Effector CD8-positive, alpha-beta T cell (primary cell): ENCODE results near the gene MSRB3.

Experiments
- DNase-seq: peaks from one replicate; lab custom pipeline; 2025; lab: John Stamatoyannopoulos, UW

MSRB3 gene

DNA sequence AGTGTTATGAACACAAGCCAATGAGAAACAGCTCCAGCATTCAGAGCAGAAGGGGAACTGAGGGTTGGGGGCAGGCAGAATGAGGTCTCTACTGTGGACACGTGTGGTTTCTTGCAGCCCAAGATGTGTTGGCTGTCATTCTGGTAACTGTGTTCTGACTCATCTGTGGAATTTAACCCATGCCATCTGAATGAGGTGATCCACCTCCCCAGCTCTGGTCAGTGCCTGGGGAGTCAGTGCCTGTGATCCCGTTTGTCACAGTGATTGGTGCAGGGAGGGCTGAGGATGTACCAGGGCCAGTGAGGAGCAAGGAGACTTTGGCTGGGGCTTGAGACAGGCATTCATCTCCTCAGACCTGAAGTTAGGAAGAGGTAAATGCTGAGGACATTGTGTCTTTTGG lies 216.8 kb downstream of the MSRB3 start:
- DNase-seq = no peak

DNA sequence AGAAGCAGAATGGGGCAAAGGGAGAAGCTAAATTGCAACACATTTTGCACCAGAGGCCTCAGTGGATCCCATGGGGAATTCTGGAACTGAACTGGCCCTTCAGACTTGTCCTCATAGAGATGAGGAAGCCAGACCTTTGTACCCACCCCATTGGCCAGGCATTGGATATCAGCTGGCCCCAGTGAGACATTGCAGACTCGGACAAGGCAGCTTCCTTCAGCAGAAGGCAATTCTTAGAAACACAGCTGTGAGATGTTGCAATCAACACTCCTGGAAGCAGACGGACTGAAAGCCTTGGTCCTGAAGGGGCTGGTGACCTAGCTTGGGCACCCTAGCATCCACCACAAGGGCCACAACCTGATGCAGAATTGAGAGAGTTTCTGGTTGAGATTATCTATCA lies 218.1 kb downstream of the MSRB3 start:
- DNase-seq = no peak

DNA sequence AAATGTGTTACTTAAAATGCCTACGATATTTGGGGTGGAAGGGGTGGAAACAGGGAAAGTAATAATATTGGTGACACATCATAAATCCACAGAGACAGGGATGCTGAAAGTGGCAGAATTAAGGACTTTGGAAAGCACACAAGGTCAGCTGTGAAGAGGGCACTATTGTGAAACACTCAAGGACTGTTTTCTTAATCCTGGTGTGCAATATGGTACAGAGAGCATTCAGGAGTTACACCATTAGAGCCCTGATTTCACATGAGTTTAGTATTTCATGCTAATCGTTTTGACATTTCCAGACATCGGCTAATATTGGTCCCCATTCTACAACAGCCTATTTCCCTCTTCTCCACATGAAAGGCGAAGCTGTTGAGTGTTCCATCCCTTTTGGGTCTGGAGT lies 219.2 kb downstream of the MSRB3 start:
- DNase-seq = no peak

DNA sequence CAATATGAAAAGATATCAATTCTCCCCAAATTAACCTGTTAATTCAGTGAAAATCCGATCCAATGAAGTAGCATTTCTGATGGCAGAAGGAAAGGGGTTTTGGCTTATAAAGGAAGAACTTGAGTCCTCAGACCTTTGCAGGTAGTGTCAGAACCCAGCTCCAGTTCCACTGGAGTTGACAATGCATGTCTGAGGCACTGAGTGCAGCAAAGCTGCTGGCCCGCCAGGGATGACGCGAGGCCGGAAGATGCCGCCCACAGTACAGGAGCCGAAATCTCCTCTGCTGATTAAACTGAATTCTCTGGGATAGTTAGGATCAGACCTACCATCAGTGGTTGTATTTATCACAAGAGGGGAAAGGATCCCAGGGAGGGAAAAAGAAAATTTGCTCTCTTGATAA lies 220.7 kb downstream of the MSRB3 start:
- no peak for DNase-seq

DNA sequence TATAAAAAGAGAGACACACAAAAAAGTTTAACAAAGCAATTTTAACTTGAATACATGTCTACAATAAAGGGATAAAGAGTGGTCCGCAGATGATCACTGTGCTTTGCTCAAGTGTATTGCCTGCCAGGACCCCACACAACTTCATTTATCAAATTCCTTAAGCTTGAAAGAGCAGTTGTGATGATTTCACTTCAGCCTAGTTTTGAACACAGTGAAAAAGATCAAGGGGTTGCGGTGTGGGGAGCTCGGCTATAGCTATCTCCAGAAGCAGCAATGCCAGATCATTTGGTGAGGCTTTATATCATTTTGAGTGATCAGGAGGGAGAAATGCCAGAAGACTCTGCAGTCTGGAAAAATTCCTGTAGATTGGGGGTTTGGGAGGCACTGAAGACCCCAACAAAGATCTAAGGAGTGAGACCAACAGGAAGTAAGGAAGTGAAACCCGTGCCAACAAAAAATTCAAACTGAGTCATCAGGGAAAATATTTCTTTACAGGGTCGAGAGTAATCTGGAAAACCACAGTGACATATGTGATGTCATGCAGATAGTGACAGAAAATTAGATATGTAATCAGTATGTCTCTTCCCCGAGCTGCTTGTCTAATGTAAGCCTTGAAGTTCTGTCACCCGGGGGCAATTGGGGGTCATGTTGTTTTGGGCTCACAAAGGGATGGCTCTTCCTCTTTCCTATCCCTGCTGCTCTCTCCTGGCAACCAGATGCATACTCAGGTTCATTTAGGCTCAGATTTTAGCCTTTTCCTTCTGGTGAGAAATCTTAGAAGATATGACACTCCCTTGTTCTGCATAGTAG lies 221.8 kb downstream of the MSRB3 start:
- DNase-seq = no peak

DNA sequence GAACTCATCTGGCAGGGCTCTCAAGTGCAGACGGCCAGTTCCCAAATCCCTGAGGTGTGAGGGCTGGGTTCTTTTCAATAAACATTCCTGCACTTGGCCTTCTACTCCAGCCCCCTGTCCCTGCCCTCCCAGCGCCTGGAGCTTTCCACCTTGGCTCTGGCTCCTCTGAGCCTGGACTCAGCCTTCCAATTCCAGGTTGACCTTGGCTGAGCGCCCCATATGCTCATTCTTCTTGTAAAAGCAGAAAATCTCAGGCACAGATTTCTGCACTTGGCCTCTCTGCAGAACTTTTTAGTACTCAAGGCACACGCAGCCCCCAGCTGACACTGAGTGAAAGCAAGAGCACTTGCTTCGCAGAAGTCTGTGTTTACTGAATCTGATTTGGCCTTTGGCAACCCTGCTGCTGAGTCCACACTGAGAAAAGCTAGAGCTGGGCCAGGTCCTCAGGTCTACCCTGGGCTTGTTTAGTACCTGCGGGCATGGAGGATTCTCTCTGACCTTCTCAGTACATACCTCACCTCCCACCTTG lies 222.7 kb downstream of the MSRB3 start:
- DNase-seq = no peak

DNA sequence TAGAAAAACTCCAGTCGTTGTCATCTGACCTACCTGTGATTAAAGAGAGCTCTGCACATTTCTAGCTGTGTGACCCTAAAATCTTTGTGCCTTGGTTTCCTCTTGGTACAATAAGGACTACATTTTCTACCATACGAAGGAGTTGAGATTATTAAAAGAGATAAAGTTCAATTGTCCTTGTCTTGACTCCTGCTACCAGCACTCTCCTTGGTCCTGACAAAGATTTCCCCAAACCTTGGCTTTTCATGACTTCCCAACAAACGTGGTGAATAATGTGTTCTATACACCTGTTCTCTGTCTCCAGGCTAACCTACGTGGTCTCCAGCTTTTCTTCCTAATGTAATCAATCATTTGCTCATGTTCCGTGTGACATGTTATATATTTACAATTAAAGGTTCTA lies 223.5 kb downstream of the MSRB3 start:
- no peak for DNase-seq

DNA sequence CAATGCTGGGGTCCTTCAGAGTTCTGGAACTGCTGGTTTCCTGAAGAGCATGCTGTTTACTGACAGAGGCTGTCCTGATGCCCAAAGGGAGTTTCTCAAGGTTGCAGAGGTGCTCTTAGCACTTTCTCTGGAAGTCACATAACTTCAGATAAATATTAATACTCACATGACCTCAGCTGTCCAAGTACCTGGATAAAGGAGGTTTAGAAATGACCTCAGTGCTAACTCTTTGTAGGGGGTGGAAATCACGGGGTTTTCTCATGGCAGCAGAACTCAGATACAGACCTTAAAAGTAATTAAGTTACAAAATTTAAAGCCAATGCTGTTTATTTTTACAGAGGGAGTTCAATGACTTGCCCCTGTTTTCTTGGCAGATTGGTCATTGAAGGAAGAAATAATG lies 225.9 kb downstream of the MSRB3 start:
- no peak for DNase-seq

DNA sequence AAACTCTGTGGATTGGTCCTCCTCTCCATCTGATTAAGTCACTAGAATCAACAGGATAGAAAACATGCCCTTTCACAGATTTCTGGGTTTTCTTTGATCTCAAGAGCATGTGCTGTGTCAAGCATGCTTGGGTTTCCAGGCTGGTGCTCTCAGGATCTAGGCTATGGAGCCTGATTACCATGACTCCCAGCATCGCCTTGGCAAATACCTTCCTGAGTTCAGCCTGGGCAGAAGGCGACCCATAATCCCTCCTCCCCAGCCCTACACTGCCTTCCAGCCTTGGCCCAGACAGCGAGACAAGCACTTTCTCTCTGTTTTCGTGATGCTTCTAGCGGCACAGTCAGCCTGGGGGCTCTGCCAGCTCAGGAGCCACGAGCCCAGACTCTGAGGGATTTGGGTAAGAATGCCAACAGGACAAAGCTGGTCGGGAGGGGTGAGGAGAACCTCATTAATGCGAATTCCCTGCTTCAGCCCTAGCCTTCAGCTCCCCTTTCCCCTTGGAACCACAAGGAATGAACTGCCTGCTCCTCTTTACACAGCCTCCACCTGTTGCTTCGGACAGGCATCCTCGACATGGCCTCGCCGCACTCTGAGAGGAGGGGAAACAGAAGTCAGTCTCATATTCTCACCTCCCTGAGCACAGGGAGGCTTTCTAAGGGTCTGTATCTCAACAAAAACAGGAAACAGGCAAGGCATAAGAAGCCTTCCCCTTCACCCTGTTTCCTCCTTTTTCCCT lies 227.1 kb downstream of the MSRB3 start:
- DNase-seq = no peak

DNA sequence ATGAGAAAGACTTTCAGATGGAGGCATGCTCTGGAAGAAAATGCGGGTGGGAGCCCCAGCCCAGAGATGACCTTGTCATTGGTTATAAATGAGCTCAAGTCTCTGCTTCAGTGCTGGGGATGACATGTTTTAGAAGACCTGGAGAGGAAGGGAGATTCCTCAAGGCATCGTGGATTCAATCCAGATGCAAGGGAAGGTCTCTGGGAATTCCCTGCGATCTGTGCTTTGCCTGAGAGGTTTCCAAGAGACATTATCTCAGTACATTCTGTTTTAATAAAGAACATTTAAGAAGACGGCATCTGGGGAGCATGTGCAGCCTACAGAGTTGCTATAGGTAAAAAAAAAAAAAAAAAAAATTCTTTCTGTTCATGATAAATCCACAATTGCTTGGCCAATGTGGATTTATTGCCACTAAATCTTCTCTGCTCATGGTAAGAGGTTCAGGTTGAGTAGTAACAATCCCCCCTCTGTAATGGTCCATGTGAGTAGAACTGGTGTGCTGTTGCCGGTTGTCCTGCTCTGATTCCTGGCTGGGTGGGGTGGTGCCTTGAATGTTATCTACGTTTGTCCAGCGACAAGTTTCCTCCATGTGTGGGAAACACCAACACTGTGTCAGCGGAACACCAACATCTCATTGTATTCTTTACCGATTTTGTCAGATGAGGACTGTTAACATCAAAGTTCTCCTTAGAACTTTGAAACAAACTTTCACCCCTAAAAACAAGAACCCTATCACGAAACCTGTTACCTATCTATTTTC lies 230.0 kb downstream of the MSRB3 start:
- DNase-seq = no peak

DNA sequence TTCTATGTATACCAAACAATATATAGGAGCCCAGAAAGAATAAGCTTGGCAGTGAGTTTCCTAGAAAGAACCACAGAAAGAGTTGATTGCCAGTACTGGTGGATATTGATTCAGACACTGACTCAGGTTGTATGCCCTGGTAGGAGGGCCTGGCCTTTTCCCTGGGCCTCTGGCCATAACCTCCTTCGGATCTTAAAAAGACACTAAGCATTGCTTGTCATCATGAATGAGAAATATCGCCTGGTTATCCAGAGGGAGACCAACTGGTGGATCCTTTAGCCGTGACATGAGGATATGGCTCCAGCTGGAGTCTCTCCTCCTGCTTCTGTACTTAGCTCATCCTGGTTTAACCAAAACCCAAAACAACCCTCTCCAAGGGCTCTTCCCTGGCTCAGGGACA lies 231.5 kb downstream of the MSRB3 start:
- DNase-seq = no peak

DNA sequence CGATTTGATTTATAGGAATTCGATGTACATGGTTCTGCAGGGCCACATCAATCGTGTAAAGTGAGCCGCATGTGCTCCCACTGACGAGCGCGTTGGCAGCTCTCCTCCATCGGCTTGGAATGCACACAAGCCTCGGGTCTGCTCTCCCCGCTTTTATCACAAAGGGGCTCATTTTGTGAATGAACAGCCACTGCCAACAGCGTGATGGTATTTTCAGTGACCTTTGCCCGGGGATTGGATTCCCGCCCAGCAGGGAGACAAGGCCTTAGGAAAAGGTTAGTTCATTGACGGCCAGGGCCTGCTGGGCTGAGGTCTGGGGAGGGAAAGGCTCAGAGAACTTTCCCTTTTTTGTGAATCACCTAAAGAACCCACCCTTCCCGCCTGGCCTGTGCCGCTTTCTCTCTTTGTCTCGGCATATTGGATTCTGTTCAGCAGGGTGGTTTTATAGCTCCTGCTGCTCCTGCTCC lies 232.1 kb downstream of the MSRB3 start:
- DNase-seq = no peak

DNA sequence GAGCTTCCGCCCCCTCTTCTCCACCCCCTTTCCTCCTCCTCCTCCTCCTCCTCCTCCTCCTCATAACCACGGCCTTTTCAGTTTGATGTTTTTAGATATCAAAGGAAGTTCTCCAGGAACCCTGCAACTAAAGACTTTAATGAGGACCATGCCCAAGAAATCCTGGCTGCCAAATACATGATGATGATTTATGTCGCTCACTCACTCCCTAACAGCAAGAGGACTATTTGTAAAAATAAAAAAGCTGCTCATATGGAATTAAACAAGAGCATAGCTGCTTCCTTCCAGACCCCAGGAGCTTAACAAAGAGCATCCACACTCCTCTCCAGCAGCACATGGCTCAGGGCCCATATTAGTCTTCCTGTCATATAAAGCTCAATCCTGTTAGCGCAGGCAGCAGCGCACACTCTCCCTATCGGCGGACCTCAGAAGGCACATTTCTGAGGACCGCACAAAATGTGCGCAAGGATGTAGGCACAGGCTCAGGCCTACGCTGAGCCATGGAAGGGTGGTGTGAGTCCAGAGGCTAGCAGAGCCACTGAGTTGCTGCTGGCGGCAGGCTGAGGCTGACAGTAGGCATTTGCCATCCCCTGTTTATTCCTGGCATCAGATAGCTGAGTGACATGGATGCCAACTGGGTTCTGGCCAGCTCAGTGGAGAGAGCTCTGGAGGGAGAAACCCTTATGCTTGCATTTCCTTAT lies 232.8 kb downstream of the MSRB3 start:
- DNase-seq = no peak

DNA sequence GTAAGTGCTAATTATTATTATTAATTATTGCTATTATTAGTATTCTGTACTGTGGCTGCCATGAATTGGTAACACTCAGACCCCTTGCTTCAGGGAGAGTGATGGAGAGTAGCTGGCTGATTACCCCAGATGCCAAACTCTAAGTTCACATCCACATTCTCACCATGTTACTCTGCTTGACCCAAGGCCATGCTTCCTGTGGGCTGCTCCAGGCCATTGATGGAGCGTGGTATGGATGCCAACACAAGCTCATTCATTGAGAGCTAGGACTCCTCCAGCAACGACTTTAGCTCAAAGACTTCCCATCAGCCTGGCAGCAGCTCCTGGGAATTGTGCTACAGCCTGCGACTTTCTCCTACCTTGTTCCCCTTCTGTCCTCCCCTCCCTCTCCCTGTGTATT lies 233.4 kb downstream of the MSRB3 start:
- DNase-seq = no peak
